Lower leg skin (tissue), 4 donors: ENCODE measurements around the gene GSTM2. TPM values are rescaled to one million over a fixed set of nuclear protein-coding genes. Genes with fewer than 3 reads are reported as not detected.
A peak's percentile ranks its signal among the peaks of the same experiment; 100 is the strongest.

Experiments
- DNase-seq, 2 donors: peaks; one replicate each; pipeline ENCODE4 v3.0.0-alpha.2; 2019; ENCODE audit warnings: low spot score in 2 of 2
- H3K4me3 ChIP-seq: fragments of 200-600 bp; sonication (generic); 2 replicates; pipeline ENCODE4 v1.5.1; 2017; ENCODE audit warnings: mild to moderate bottlenecking, low read depth; ENCODE audit not compliant: poor library complexity, severe bottlenecking
- POLR2A ChIP-seq, 2 donors: fragments of 450-650 bp; IDR thresholded peaks; one replicate each; pipeline ENCODE4 v1.6.1; 2016 to 2017; ENCODE audit warnings: antibody characterized with exemption in 2 of 2, mild to moderate bottlenecking in 1 of 2, moderate library complexity in 1 of 2
- WGBS, 2 donors: methylation state at CpG; one replicate each; pipeline ENCODE4 v1.1.5; 2018; 5-methylcytosine and 5-hydroxymethylcytosine counted together
- intact Hi-C: fragments of 100-400 bp; cut with DNase I; formaldehyde crosslinking; loops from one replicate; pipeline ENCODE4 v1.15.0; 2023; ENCODE audit warnings: low total_unique reads
- total RNA-seq, 4 donors: library from RNA; depleted of rRNA; stranded (reverse); fragments of >200 nt; gene quantifications; one replicate each; pipeline ENCODE4 v1.1.0, GENCODE V29; 2016
- TF ChIP-seq, protein P1 (sequence below), 3 donors: fragments of 450-650 bp; IDR thresholded peaks; one replicate each; pipeline ENCODE4 v1.5.1; 2016; ENCODE audit warnings: antibody characterized with exemption in 3 of 3, mild to moderate bottlenecking in 3 of 3, moderate library complexity in 2 of 3

Gene GSTM2
- total RNA-seq, 4 donors from 2014 or later: 48.1 to 183 (median 57.2) TPM

- intact Hi-C loops: no loop called here
- TF ChIP-seq, protein P1, sequence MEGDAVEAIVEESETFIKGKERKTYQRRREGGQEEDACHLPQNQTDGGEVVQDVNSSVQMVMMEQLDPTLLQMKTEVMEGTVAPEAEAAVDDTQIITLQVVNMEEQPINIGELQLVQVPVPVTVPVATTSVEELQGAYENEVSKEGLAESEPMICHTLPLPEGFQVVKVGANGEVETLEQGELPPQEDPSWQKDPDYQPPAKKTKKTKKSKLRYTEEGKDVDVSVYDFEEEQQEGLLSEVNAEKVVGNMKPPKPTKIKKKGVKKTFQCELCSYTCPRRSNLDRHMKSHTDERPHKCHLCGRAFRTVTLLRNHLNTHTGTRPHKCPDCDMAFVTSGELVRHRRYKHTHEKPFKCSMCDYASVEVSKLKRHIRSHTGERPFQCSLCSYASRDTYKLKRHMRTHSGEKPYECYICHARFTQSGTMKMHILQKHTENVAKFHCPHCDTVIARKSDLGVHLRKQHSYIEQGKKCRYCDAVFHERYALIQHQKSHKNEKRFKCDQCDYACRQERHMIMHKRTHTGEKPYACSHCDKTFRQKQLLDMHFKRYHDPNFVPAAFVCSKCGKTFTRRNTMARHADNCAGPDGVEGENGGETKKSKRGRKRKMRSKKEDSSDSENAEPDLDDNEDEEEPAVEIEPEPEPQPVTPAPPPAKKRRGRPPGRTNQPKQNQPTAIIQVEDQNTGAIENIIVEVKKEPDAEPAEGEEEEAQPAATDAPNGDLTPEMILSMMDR (IDR thresholded peaks at IDR 0.05): no peak
- no peak for TF ChIP-seq POLR2A (IDR thresholded peaks at IDR 0.05)
- WGBS, 2 donors: 52 to 68% methylated on average over 5 of the region's 5 CpGs
- peak in 1 of 2 donors; percentile 9 for DNase-seq
- H3K4me3 ChIP-seq: no peak overlapping the region
Measured at GRCh38 chr1:109717729-109718128, 49.9 kb downstream of the GSTM2 start.

- WGBS, 2 donors: 79 to 80% methylated on average over 2 of the region's 2 CpGs
- no peak for DNase-seq
- no peak overlapping the region for H3K4me3 ChIP-seq
- TF ChIP-seq POLR2A (IDR thresholded peaks at IDR 0.05): no peak
- TF ChIP-seq, protein P1 (IDR thresholded peaks at IDR 0.05): no peak
- intact Hi-C loops: no loop called here
Measured at GRCh38 chr1:109718495-109718894, 50.6 kb downstream of the GSTM2 start.

- TF ChIP-seq, protein P1 (IDR thresholded peaks at IDR 0.05): no peak
- TF ChIP-seq POLR2A (IDR thresholded peaks at IDR 0.05): no peak
- H3K4me3 ChIP-seq: no peak overlapping the region
- intact Hi-C loops: no loop called here
- no peak for DNase-seq
- 53 to 58% methylated on average over 5 of the region's 5 CpGs for WGBS, 2 donors
Measured at GRCh38 chr1:109719337-109719837, 51.5 kb downstream of the GSTM2 start.

DNA sequence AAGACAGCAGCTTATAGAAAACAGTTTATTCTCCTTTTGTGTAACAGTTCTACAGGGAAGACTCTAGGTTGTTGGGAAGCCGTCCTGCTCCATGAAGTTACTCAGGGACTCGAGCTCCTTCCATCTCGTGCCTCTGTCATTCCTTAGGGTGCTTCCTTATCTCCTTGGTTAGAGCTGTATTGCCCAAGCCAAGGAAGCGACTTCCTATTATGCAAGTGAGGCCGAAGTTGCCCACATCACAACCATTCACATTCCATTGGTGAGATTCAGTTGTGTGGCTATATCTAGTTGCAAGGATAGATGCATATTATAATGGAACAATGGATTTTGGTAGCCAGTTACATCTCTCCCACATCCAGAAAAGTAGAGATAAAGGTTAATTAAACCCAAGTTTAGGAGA is 53.2 kb downstream of the GSTM2 start:
- intact Hi-C loops: no loop called here
- H3K4me3 ChIP-seq: no peak overlapping the region
- DNase-seq: no peak
- WGBS, 2 donors: 83 to 89% methylated on average over 5 of the region's 5 CpGs
- TF ChIP-seq, protein P1 (IDR thresholded peaks at IDR 0.05): no peak
- TF ChIP-seq POLR2A (IDR thresholded peaks at IDR 0.05): no peak

- intact Hi-C loops: no loop called here
- WGBS, 2 donors: 93 to 100% methylated on average over 1 of the region's 1 CpG
- H3K4me3 ChIP-seq: no peak overlapping the region
- TF ChIP-seq, protein P1 (IDR thresholded peaks at IDR 0.05): no peak
- TF ChIP-seq POLR2A (IDR thresholded peaks at IDR 0.05): no peak
- no peak for DNase-seq
Measured at GRCh38 chr1:109721971-109722370, 54.1 kb downstream of the GSTM2 start.
